ENCODE measurements around the gene CCDC154.
"Not testable (repeated sequence)": the region's sequence is repeated elsewhere in the genome, so short reads cannot be mapped to it uniquely, and the experiment has no call there.

GRCh38 chr16:1439699-1440074 lies 4.7 kb downstream of the CCDC154 start:
- TF ChIP-seq CTCF (conservative IDR thresholded peaks at IDR 0.05; ENCODE audit: low read depth, low read length); RAD21 (IDR thresholded peaks at IDR 0.05; ENCODE audit: low read length): not testable (repeated sequence)

Data from IMR-90 (cell line).